DND-41 (cell line): ENCODE measurements around the gene GNPTG.
A peak's percentile ranks its signal among the peaks of the same experiment; 100 is the strongest.

ENCODE experiments used
- ATAC-seq: fragments of 200-7000 bp; cut with Tn5 transposase; 3 replicates; pipeline ENCODE4 v1.9.1; 2021; ENCODE audit warnings: low read depth; ENCODE audit not compliant: insufficient read depth
- DNase-seq: peaks from one replicate; pipeline ENCODE4 v3.0.0-alpha.2; 2020
- H2AFZ ChIP-seq: 2 replicates; pipeline ENCODE4 v1.6.0; 2012; ENCODE audit warnings: low read depth, low read length
- H3K27ac ChIP-seq: 2 replicates; pipeline ENCODE4 v1.5.1; 2012; ENCODE audit warnings: low read length, inconsistent platforms
- H3K27me3 ChIP-seq: fragments of 200-600 bp; sonication (generic); 2 replicates; pipeline ENCODE4 v1.6.0; 2012; ENCODE audit warnings: low read length, mild to moderate bottlenecking, inconsistent platforms; ENCODE audit not compliant: insufficient read depth, poor library complexity
- H3K36me3 ChIP-seq: 2 replicates; pipeline ENCODE4 v1.5.1; 2012; ENCODE audit warnings: low read length, inconsistent platforms; ENCODE audit not compliant: insufficient read depth
- H3K4me1 ChIP-seq: 2 replicates; pipeline ENCODE4 v1.5.1; 2012; ENCODE audit warnings: mild to moderate bottlenecking, low read length; ENCODE audit not compliant: insufficient read depth
- H3K4me2 ChIP-seq: 2 replicates; pipeline ENCODE4 v1.6.0; 2012; ENCODE audit warnings: mild to moderate bottlenecking, moderate library complexity, low read length, inconsistent platforms; ENCODE audit not compliant: insufficient read depth
- H3K4me3 ChIP-seq, 2 experiments: fragments of 200-600 bp in 1 of 2; shearing (Covaris generic) in 1 of 2; 2 replicates each; pipeline ENCODE4 v1.5.1; 2012 to 2016; ENCODE audit warnings: inconsistent platforms in 2 of 2, low read length in 2 of 2, mild to moderate bottlenecking in 2 of 2, low read depth in 1 of 2, moderate library complexity in 1 of 2
- H3K79me2 ChIP-seq: 2 replicates; pipeline ENCODE4 v1.6.0; 2012; ENCODE audit warnings: low read length, inconsistent platforms; ENCODE audit not compliant: insufficient read depth
- H3K9ac ChIP-seq: 2 replicates; pipeline ENCODE4 v1.6.0; 2012; ENCODE audit warnings: low read depth, mild to moderate bottlenecking, inconsistent platforms, low read length, moderate library complexity
- H3K9me3 ChIP-seq: 2 replicates; pipeline ENCODE4 v1.5.1; 2012; ENCODE audit warnings: low read length, moderate library complexity, mild to moderate bottlenecking, inconsistent platforms; ENCODE audit not compliant: insufficient read depth, severe bottlenecking
- H4K20me1 ChIP-seq: 2 replicates; pipeline ENCODE4 v1.6.0; 2012; ENCODE audit warnings: low read length; ENCODE audit not compliant: insufficient read depth
- CTCF ChIP-seq: IDR thresholded peaks from 2 replicates; pipeline ENCODE4 v1.5.1; 2012; ENCODE audit warnings: borderline replicate concordance, low read length, moderate library complexity, mild to moderate bottlenecking; ENCODE audit not compliant: poor library complexity, severe bottlenecking; ENCODE audit errors: extremely low read depth
- EZH2 ChIP-seq: IDR thresholded peaks from 3 replicates; pipeline ENCODE4 v1.6.1; 2012; ENCODE audit warnings: borderline replicate concordance, low read depth, mild to moderate bottlenecking, moderate library complexity, low read length, inconsistent platforms; ENCODE audit not compliant: severe bottlenecking

GNPTG gene

GRCh38 chr16:1320658-1321240 is 31.0 kb upstream of the GNPTG start:
- peaks cover 96% of the 10 kb centered on the region for H3K36me3 ChIP-seq
- H3K27me3 ChIP-seq, result no peaks in the 10 kb centered on the region
- H4K20me1 ChIP-seq, result peaks cover 84% of the 10 kb centered on the region
- no peaks in the 10 kb centered on the region for H3K4me1 ChIP-seq
- no peak overlapping the region for H3K4me2 ChIP-seq
- no peak overlapping the region for H3K4me3 ChIP-seq
- H2AFZ ChIP-seq, result no peak overlapping the region
- no peak overlapping the region for H3K9ac ChIP-seq
- ATAC-seq (0 out of 3 replicates have a peak, but pooled peaks have one; percentile 7), DNase-seq (no peak)
- H3K27ac ChIP-seq, result no peak overlapping the region
- no peak for TF ChIP-seq EZH2
- TF ChIP-seq CTCF, result no peak
- H3K9me3 ChIP-seq, result no peaks in the 10 kb centered on the region
- peaks cover 51% of the 10 kb centered on the region for H3K79me2 ChIP-seq

GRCh38 chr16:1322407-1322806 is 29.3 kb upstream of the GNPTG start:
- no peak overlapping the region for H3K4me3 ChIP-seq
- no peaks in the 10 kb centered on the region for H3K27me3 ChIP-seq
- H3K79me2 ChIP-seq, result peaks cover 35% of the 10 kb centered on the region
- H3K36me3 ChIP-seq, result peaks cover 79% of the 10 kb centered on the region
- no peak overlapping the region for H2AFZ ChIP-seq
- ATAC-seq, result no peak
- no peak overlapping the region for H3K4me2 ChIP-seq
- no peak for DNase-seq
- H3K9me3 ChIP-seq, result no peaks in the 10 kb centered on the region
- no peaks in the 10 kb centered on the region for H3K4me1 ChIP-seq
- no peak overlapping the region for H3K9ac ChIP-seq
- no peak overlapping the region for H3K27ac ChIP-seq
- H4K20me1 ChIP-seq, result peaks cover 81% of the 10 kb centered on the region
- TF ChIP-seq CTCF (no peak), EZH2 (no peak)

GRCh38 chr16:1323296-1324239 is 28.2 kb upstream of the GNPTG start:
- Histone ChIP-seq H3K27ac (no peak overlapping the region), H4K20me1 (peaks cover 71% of the 10 kb centered on the region), H3K4me2 (no peak overlapping the region), H3K9me3 (no peaks in the 10 kb centered on the region), H3K27me3 (no peaks in the 10 kb centered on the region), H2AFZ (no peak overlapping the region), H3K9ac (no peak overlapping the region), H3K4me3 (no peak overlapping the region), H3K36me3 (peaks cover 68% of the 10 kb centered on the region), H3K79me2 (peaks cover 23% of the 10 kb centered on the region; the same call in 1 of the 2 replicates), H3K4me1 (no peaks in the 10 kb centered on the region)
- ATAC-seq (no peak), DNase-seq (no peak)
- TF ChIP-seq EZH2 (no peak), CTCF (no peak)
